ENCODE data around the gene SIX1.

- TF ChIP-seq CTCF (conservative IDR thresholded peaks at IDR 0.05; ENCODE audit: low read depth, low read length) (no peak), POLR2A (IDR thresholded peaks at IDR 0.05; ENCODE audit: low read depth, low read length) (no peak), ELK1 (IDR thresholded peaks at IDR 0.05; ENCODE audit: borderline replicate concordance, low read depth, low read length) (no peak), MXI1 (IDR thresholded peaks at IDR 0.05; ENCODE audit: borderline replicate concordance, low read depth, low read length) (no peak), RCOR1 (IDR thresholded peaks at IDR 0.05; ENCODE audit: insufficient replicate concordance, low read length) (no peak)
These were observed 30.4 kb upstream of the SIX1 start for GRCh38 chr14:60679566-60680258.
